Activated CD8-positive, alpha-beta T cell treated with anti-CD3 and anti-CD28 coated beads for 36 hours (primary cell): Measurements from ENCODE around the gene ATP2C2. TPM values are rescaled to one million over a fixed set of nuclear protein-coding genes. Genes with fewer than 3 reads are reported as not detected.

Experiments used
- ATAC-seq: fragments of 200-7000 bp; cut with Tn5 transposase; one replicate; pipeline ENCODE4 v1.10.0; 2021; ENCODE audit warnings: mild to moderate bottlenecking, moderate library complexity
- CTCF ChIA-PET: fragments of 350-600 bp; sonication (Branson Sonifier 250); formaldehyde crosslinking; loops from one replicate; lab custom pipeline; 2021; ENCODE audit warnings: antibody characterized with exemption; lab: Charles Lee
- POLR2A ChIA-PET: fragments of 350-600 bp; sonication (Branson Sonifier 250); formaldehyde crosslinking; loops from one replicate; lab custom pipeline; 2021; ENCODE audit warnings: antibody characterized with exemption; lab: Charles Lee
- DNase-seq: peaks from one replicate; pipeline ENCODE4 v3.0.0-alpha.2; 2020
- H3K27ac Mint-ChIP-seq: one replicate; pipeline ENCODE4 v1.8.0; 2021; ENCODE audit warnings: mild to moderate bottlenecking, mixed read lengths
- H3K27me3 Mint-ChIP-seq: one replicate; pipeline ENCODE4 v1.8.0; 2021; ENCODE audit warnings: mixed read lengths
- H3K36me3 Mint-ChIP-seq: one replicate; pipeline ENCODE4 v1.8.0; 2021; ENCODE audit warnings: low read depth, mixed read lengths
- H3K4me1 Mint-ChIP-seq: one replicate; pipeline ENCODE4 v1.8.0; 2021; ENCODE audit warnings: low read depth, mixed read lengths
- H3K4me3 Mint-ChIP-seq: one replicate; pipeline ENCODE4 v1.8.0; 2021; ENCODE audit warnings: mild to moderate bottlenecking, moderate library complexity, mixed read lengths
- H3K9me3 Mint-ChIP-seq: one replicate; pipeline ENCODE4 v1.8.0; 2021; ENCODE audit warnings: mixed read lengths
- intact Hi-C: fragments of 100-400 bp; cut with micrococcal nuclease; formaldehyde crosslinking; loops from one replicate; pipeline ENCODE4 v1.10.0; 2022
- total RNA-seq, 2 experiments: library from RNA; stranded (reverse); gene quantifications; one replicate each; pipeline ENCODE4 v1.2.3, GENCODE V29; 2021
- TF ChIP-seq, protein P1 (sequence below): fragments of 200-600 bp; IDR thresholded peaks from one replicate; pipeline ENCODE4 v1.8.0; 2022; ENCODE audit warnings: antibody characterized with exemption, mild to moderate bottlenecking

The ATP2C2 gene
- total RNA-seq, 2 experiments from 2014 or later: not detected

DNA sequence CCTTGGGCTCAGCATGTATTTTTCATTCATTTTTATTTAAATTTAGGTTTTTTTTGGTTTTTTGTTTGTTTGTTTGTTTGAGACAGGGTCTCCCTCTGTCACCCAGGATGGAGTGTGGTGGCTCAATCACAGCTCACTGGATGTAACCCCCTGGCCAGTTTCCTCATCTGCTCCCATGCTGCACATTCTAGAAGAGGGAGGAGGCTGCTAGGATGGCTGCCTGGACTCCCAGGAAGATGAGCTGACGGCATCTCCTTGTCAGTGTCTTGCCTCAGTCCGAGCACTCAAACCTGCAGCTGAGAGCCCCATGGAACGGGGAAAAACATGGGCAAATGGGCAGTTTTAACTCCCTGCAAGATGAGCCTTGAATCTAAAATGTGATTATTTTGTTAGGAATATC is 128.7 kb downstream of the ATP2C2 start:
- intact Hi-C loops: no loop called here
- peaks cover 8% of the 10 kb centered on the region for H3K9me3 Mint-ChIP-seq
- no peak for DNase-seq
- TF ChIP-seq, protein P1, sequence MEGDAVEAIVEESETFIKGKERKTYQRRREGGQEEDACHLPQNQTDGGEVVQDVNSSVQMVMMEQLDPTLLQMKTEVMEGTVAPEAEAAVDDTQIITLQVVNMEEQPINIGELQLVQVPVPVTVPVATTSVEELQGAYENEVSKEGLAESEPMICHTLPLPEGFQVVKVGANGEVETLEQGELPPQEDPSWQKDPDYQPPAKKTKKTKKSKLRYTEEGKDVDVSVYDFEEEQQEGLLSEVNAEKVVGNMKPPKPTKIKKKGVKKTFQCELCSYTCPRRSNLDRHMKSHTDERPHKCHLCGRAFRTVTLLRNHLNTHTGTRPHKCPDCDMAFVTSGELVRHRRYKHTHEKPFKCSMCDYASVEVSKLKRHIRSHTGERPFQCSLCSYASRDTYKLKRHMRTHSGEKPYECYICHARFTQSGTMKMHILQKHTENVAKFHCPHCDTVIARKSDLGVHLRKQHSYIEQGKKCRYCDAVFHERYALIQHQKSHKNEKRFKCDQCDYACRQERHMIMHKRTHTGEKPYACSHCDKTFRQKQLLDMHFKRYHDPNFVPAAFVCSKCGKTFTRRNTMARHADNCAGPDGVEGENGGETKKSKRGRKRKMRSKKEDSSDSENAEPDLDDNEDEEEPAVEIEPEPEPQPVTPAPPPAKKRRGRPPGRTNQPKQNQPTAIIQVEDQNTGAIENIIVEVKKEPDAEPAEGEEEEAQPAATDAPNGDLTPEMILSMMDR: no peak
- H3K27me3 Mint-ChIP-seq: no peaks in the 10 kb centered on the region
- CTCF ChIA-PET: interaction anchor here (0.8 to 3.6 kb wide), 3 partner anchors 9 to 229 kb away, joined by 3 to 17 read pairs (median 9); no protein-coding TSS in a partner anchor
- H3K4me3 Mint-ChIP-seq: no peak overlapping the region
- POLR2A ChIA-PET: no interaction called here
- no peak for ATAC-seq
- H3K27ac Mint-ChIP-seq: no peak overlapping the region
- peaks cover 39% of the 10 kb centered on the region for H3K36me3 Mint-ChIP-seq
- no peaks in the 10 kb centered on the region for H3K4me1 Mint-ChIP-seq

GRCh38 chr16:84497418-84498222 is 129.3 kb downstream of the ATP2C2 start:
- peaks cover 8% of the 10 kb centered on the region for H3K9me3 Mint-ChIP-seq
- DNase-seq (no peak), ATAC-seq (no peak)
- H3K27ac Mint-ChIP-seq: no peak overlapping the region
- no peaks in the 10 kb centered on the region for H3K27me3 Mint-ChIP-seq
- no peaks in the 10 kb centered on the region for H3K4me1 Mint-ChIP-seq
- POLR2A ChIA-PET: no interaction called here
- peaks cover 39% of the 10 kb centered on the region for H3K36me3 Mint-ChIP-seq
- CTCF ChIA-PET: interaction anchor here (1.2 to 3.6 kb wide), 4 partner anchors 9 to 220 kb away, joined by 4 to 17 read pairs (median 8); no protein-coding TSS in a partner anchor
- H3K4me3 Mint-ChIP-seq: no peak overlapping the region
- TF ChIP-seq, protein P1: no peak
- intact Hi-C loops: no loop called here

GRCh38 chr16:84498223-84498610 is 129.9 kb downstream of the ATP2C2 start:
- ATAC-seq (no peak), DNase-seq (no peak)
- Mint-ChIP-seq H3K27me3 (no peaks in the 10 kb centered on the region), H3K27ac (no peak overlapping the region), H3K36me3 (peaks cover 34% of the 10 kb centered on the region), H3K9me3 (peaks cover 4% of the 10 kb centered on the region), H3K4me3 (no peak overlapping the region), H3K4me1 (no peaks in the 10 kb centered on the region)
- TF ChIP-seq, protein P1: no peak
- intact Hi-C loops: no loop called here
- ChIA-PET POLR2A (no interaction called here), CTCF (interaction anchor here (1.2 to 3.6 kb wide), 4 partner anchors 8 to 221 kb away, joined by 4 to 17 read pairs (median 8); no protein-coding TSS in a partner anchor)

DNA sequence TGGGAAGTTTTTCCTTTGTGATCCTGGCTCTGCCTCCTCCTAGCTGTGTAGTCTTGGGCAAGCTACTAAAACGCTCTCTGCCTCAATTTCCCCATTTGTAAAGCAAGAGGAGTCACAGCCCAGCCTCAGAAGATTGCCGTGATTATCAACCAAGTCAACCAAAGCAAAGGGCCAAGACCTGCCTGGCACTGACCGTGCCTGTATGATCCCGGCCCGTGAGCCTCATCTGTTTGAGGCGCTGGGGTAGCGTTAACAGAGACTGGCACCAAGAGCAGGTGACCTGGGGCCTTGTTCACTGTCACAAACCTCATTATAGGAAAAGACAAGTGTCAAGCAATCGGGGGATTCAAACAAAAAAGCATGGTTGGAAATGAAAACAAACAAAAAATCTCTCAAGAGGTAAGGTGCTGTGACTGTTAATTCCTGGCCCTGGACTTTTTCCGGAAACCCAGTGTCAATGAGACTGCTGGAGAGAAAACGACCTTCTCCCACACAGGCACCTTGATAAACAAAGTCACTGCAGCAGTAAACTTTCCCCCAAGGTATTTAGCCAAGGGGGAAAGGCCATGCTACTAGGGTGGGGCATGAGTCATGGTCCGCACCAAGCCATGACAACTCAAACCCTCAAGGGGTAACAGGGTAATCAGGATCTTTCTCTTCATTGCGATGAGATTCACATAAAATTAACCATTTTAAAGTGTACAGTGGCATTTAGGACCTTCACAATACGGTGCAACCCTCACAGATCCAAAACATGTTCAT is 130.7 kb downstream of the ATP2C2 start:
- intact Hi-C loops: no loop called here
- ChIA-PET POLR2A (no interaction called here), CTCF (interaction anchor here (1.2 to 3.6 kb wide), 3 partner anchors 7 to 15 kb away, joined by 4 to 17 read pairs (median 7); no protein-coding TSS in a partner anchor)
- DNase-seq (no peak), ATAC-seq (no peak)
- peaks cover 28% of the 10 kb centered on the region for H3K36me3 Mint-ChIP-seq
- no peak overlapping the region for H3K27ac Mint-ChIP-seq
- H3K27me3 Mint-ChIP-seq: no peaks in the 10 kb centered on the region
- peaks cover 5% of the 10 kb centered on the region for H3K4me1 Mint-ChIP-seq
- TF ChIP-seq, protein P1: no peak
- peaks cover 3% of the 10 kb centered on the region for H3K9me3 Mint-ChIP-seq
- H3K4me3 Mint-ChIP-seq: no peak overlapping the region
